CD4-positive, alpha-beta T cell treated with Interleukin-6 for 4 hours (primary cell): ENCODE data around the gene LYRM9.
"Not testable (repeated sequence)": the region's sequence is repeated elsewhere in the genome, so short reads cannot be mapped to it uniquely, and the experiment has no call there.

Experiments used
- DNase-seq: peaks from one replicate; pipeline ENCODE4 v3.0.0-alpha.2; 2020; ENCODE audit warnings: mixed read lengths

The LYRM9 gene

GRCh38 chr17:27837769-27838168, 55.4 kb downstream of the LYRM9 start:
- not testable (repeated sequence) for DNase-seq

- DNase-seq = no peak
Observed at GRCh38 chr17:27836651-27837050, 56.5 kb downstream of the LYRM9 start.

DNA sequence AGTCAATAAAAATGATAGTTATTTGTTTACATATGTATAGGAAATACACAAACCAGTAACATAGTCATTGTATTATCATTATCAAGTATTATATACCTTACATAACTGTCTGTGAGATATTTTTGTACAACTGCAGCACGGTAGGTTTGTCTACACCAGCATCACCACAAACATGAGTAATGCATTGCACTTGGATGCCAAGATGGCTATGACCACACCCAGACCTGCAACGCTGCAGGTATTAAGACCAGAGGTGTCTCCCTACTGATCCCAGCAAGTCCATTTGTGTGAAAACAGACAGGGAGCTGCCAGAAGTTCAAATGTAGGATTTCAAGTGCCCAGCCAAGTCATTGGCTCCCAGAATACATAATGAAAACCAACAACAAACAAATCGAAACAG, 58.6 kb downstream of the LYRM9 start:
- DNase-seq = no peak

DNA sequence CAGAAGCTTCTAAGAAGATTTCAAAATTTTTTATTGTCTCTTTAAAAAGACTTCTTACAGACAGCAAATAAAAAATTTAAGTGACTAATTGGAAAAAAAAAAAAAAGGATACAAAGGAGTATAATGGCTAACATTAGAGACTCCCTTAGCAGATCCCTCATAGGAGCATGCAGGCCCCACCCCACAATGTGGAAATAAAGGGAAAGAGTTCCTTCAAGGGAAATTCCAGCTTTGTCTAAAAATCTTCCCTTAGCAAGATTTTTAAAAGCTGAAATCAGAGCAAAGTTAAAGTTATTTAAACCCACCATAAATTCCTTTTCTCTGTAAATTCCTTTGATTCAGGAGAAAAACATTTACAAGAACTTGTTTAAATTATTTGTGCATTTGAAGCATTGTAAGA, 60.3 kb downstream of the LYRM9 start:
- DNase-seq = no peak

DNA sequence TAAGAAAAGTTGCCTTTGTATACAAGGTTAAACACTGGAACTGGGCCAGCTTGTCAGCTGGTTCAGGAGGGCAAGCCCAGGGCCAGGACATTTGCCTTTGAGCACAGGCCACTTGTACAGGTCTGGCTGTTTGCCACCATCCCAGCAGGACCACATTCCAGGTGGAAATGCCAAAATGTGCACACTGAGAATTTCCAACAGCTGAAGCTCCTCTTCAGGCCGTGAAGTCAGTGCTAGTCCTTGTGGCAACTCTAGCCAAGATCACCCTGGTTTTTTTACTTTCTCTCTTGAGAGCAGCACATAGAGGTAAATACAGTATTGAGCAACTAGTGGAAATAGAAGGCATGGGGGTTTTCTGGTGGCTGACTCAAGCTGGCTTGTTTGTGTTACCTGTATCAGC, 63.3 kb downstream of the LYRM9 start:
- not testable (repeated sequence) for DNase-seq

GRCh38 chr17:27829143-27829711, 63.9 kb downstream of the LYRM9 start:
- DNase-seq = not testable (repeated sequence)
